Fibroblast of peridontal ligament (primary cell): Measurements from ENCODE around the gene RNU7-1.

ENCODE experiments used
- DNase-seq: peaks from one replicate; pipeline ENCODE4 v3.0.0-alpha.2; 2010; ENCODE audit errors: extremely low read depth

The RNU7-1 gene

GRCh38 chr12:6937481-6938352 lies 5.9 kb upstream of the RNU7-1 start:
- DNase-seq: peak; percentile 91

DNA sequence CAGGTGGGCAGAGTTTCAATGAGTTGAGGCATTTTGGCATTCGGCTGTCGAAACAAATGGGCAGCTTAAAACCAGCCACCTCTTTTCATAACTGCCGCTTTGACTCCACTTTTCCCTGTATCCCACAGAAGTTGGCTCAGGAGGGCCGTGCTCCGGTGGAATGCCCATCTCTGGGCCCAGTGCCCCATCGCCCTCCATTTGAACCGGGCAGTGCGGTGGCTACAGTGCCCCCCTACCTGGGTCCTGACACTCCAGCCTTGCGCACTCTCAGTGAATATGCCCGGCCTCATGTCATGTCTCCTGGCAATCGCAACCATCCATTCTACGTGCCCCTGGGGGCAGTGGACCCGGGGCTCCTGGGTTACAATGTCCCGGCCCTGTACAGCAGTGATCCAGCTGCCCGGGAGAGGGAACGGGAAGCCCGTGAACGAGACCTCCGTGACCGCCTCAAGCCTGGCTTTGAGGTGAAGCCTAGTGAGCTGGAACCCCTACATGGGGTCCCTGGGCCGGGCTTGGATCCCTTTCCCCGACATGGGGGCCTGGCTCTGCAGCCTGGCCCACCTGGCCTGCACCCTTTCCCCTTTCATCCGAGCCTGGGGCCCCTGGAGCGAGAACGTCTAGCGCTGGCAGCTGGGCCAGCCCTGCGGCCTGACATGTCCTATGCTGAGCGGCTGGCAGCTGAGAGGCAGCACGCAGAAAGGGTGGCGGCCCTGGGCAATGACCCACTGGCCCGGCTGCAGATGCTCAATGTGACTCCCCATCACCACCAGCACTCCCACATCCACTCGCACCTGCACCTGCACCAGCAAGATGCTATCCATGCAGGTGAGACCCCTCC lies 5.0 kb upstream of the RNU7-1 start:
- DNase-seq: no peak

DNA sequence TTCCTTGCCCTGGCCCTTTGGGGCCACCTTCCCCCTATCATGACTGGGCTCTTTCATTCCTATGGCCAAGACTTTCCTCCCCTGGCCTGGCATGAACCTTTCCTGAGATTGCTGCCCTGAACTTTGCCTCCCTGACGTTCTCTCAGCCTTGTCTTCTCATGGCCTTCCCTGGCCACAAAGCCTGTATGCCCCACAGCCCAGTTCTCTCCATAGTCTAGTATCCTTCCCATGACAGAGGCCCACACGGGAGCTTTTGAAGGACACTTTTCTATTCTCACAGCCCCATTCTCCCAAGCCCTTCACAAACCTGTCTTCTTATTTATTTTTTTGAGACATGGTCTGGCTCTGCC lies 4.5 kb upstream of the RNU7-1 start:
- no peak for DNase-seq

GRCh38 chr12:6941267-6941666 lies 2.3 kb upstream of the RNU7-1 start:
- DNase-seq: no peak

GRCh38 chr12:6941782-6942181 lies 1.8 kb upstream of the RNU7-1 start:
- DNase-seq: no peak

DNA sequence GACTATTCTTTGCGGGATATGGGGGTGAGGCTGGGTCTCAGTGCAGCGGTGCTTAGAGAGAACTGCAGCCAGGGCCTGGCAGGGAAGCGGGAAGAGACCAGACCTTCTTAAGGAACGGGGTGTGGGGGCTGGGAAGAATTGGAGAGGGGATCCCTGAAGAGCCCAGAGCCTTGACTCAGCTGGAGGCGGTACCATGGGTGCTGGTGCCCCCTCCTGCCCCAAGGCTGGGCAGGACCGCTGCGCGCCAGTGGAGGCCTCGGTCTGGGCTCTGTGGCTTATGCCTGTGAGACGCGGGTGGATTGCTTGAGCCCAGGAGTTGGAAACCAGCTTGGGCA lies 1.3 kb upstream of the RNU7-1 start:
- DNase-seq: peak; percentile 27

DNA sequence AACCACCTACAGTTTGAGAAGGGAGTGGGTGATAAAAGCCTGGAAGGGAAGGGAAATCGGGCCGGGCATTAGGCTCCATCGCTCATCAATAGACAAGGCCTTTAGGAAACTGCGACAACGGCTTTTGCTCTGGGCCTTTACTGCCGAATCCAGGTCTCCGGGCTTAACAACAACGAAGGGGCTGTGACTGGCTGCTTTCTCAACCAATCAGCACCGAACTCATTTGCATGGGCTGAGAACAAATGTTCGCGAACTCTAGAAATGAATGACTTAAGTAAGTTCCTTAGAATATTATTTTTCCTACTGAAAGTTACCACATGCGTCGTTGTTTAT lies 261 bp upstream of the RNU7-1 start:
- peak; percentile 96 for DNase-seq

DNA sequence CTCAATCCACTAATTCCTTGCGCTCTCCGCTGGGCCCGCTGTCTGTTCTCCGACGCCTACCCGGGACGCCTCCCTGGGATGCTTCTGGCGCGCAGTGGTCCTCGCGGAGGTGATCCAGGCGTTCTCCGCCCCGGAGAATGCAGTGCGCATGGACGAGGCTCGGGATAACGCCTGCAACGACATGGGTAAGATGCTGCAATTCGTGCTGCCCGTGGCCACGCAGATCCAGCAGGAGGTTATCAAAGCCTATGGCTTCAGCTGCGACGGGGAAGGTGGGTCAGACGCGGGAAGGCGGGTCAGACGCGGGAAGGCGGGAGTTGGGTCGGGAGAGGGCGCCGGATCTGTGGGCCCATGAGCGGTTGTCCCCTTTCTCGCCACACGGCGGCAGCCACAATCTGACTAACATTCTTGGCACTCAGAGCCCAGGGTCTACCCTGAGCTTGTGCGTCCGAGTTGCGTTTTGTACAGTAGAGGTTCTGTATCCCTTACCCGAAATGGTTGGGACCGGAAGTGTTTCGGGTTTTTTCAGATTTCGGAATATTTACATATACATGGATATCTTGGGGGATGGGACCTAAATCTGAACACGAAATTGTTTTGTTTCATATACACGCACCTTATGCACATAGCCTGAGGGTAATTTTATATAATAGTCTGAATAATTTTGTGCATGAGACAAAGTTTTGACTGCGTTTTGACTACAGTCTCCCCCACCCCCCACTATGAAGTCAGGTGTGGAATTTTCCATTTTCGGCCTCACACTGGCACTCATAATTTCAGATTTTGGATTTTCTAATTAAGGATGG lies 968 bp downstream of the RNU7-1 start:
- DNase-seq: peak; percentile 94

DNA sequence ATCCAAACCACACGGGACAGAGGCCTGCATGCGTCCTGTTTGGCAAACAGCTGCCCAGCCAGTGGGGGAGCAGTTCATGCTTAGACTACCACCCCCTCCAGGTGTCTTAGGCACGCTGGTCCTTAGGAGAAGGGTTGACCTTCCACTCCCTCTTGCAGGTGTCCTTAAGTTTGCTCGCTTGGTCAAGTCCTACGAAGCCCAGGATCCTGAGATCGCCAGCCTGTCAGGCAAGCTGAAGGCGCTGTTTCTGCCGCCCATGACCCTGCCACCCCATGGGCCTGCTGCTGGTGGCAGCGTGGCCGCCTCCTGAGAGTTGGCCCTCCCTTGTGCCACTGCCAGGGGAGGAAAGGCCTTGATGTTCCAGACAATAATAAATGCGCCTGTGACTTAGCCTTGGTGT lies 2.0 kb downstream of the RNU7-1 start:
- no peak for DNase-seq

- no peak for DNase-seq
Observed at GRCh38 chr12:6946033-6946919, 2.7 kb downstream of the RNU7-1 start.

DNA sequence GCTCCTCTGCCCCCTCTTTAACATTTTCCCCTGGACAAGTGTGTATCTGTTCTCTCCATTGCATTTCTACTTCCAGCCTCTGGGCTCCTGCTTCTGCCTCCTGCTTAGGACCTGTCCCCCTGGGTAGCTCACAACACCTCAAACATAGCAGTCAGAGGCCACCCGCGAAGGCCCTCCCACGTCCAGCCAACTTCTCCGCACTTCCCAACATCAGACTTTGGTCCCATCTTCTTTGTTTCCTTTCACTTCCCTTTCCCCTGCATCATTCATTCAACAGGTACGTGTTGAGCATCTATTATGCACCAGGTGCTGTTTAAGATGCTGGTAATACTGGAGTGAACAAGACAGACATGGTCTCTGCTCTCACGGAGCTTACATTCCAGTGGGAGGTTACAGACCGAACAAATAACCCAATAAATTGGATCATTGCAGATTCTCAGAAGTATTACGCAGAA lies 3.3 kb downstream of the RNU7-1 start:
- no peak for DNase-seq

- no peak for DNase-seq
Observed at GRCh38 chr12:6947615-6948014, 4.0 kb downstream of the RNU7-1 start.

DNA sequence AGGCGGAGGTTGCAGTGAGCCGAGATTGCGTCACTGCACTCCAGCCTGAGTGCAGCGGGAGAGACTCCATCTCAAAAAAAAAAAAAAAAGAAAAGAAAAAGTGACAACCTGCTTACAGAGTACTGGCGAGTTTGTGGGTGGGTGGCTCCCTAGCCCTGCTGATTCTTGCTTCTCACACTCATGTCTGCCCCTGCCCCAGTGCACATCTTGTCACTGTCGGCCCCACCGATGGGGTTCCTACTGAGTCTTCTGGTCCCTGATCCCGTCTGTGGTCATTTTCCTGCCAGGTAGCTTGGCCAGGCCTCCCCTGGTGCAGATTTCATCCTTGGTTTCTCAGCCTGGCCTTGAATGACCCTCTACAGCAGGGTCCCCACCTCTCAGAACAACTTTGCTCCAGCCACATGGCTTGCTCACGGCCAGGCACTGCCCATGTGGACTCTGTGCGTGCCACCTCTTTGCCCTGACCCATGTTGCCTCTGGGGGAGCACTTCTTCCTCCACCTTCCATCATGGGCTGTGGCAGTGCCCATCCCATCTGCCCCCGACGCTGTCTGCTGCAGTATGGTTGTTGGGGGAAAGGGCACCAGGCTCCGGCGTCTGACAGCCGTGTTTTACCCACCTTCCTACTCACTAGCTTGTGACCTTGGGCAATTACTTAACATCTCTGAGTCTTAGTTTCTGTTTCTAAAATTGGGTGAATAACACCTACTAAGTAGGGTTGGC lies 5.4 kb downstream of the RNU7-1 start:
- DNase-seq: no peak

DNA sequence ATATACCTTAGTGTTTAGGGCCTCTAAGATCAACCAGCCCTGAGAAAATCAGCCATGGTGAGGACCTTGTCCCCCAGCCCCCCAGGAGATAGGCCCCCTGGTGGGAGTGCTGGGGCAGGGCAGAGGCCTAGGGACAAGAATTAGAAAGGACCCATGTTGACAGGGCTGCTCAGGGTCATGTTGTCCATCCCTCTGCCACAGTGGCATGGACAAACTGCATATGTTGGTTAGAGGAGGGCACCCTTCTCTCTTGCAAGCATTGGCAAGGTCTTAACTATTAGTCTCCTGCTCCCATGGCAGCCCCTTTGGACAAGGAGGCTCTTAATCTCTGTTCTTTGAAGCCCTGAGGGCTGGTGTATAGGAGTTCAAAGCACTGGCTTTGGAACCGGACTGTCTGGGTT lies 6.8 kb downstream of the RNU7-1 start:
- no peak for DNase-seq

DNA sequence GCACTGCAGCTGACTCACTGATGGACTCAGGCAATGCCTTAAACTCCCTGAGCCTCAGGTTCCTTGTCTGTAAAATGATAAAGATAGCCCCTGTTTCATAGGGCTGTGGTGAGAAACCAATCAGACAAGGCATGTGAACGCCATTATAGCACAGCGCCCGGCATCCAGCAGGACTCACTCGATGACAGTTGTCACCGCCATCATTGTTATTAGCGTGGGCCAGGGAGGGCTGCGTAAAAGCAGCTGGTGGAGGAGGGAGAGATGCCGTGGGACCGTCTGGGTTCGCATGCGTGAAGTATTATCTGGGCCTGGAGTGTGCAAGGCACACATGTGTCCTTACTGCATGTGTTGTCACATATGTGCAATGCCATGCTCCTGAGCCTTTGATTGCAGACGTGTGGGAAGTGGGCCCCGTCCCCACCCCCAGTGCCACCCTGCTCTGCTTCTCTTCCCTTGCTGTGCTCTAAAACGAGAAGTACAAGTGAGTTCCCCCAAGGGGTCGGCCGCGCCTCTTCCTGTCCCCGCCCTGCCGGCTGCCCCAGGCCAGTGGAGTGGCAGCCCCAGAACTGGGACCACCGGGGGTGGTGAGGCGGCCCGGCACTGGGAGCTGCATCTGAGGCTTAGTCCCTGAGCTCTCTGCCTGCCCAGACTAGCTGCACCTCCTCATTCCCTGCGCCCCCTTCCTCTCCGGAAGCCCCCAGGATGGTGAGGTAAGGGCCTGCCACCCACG lies 7.4 kb downstream of the RNU7-1 start, which contains the start of gene PTPN6:
PTPN6 (plus strand) TSS at position 546 of the 730 bp plus-strand sequence; CDS start at position 703, 157 bp downstream.
- DNase-seq: no peak

- no peak for DNase-seq
Observed at GRCh38 chr12:6951551-6952120, 8.0 kb downstream of the RNU7-1 start.

DNA sequence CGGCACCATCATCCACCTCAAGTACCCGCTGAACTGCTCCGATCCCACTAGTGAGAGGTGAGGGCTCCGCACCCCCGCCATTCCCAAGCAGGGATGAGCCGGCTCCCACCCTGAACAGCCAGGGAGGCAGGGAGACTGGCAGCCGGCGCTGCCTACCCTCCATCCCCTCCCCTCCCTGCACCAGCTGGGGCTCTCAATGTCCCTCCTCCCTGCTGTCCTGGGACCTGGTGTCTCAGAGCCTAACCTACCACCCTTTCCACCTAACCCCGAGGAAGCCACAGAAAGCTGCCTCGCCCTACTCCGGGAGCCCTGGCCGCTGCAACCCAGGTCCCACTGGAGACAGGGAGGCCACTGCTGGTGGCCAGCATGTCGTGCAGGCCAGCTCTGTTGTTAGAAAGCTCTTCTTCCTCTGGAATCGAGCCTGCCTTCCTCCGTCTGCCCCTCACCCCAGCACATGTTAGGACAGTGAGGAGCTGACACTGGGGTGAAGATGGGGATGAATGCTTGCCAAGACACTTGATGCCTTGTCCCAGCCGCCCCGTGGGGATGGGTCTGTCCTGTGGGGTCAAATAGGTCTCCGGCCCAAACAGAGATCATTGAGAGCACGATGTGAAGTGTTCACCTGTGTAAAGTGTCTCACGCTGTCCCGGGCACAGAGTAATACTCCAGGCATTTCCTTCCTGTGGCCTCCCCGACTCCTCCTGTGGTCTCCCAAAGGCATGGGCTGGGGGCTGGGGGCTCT lies 8.7 kb downstream of the RNU7-1 start:
- no peak for DNase-seq

GRCh38 chr12:6952863-6953441 lies 9.3 kb downstream of the RNU7-1 start:
- no peak for DNase-seq
